Neural cell (in vitro differentiated cells): ENCODE results near the gene PDCD1.

ENCODE experiments used
- CTCF ChIP-seq: fragments of 450-650 bp; IDR thresholded peaks from 2 replicates; pipeline ENCODE4 v1.5.1; 2014; ENCODE audit warnings: antibody characterized with exemption, mild to moderate bottlenecking, moderate library complexity; ENCODE audit not compliant: poor library complexity, severe bottlenecking
- EP300 ChIP-seq: fragments of 450-650 bp; conservative IDR thresholded peaks from 2 replicates; pipeline ENCODE4 v1.6.1; 2014; ENCODE audit warnings: antibody characterized with exemption, mild to moderate bottlenecking, moderate library complexity; ENCODE audit not compliant: poor library complexity, severe bottlenecking
- EZH2 ChIP-seq: fragments of 200-600, 300-800 bp; shearing (Covaris generic), sonication (generic); IDR thresholded peaks from 2 replicates; pipeline ENCODE4 v1.6.1; 2014; ENCODE audit warnings: antibody characterized with exemption, low read length, borderline replicate concordance, mild to moderate bottlenecking; ENCODE audit not compliant: insufficient read depth, poor library complexity, severe bottlenecking
- MXI1 ChIP-seq: fragments of 450-650 bp; conservative IDR thresholded peaks from 2 replicates; pipeline ENCODE4 v1.6.1; 2014; ENCODE audit warnings: antibody characterized with exemption, mild to moderate bottlenecking; ENCODE audit not compliant: poor library complexity, severe bottlenecking
- POLR2AphosphoS5 ChIP-seq: IDR thresholded peaks from 2 replicates; pipeline ENCODE4 v1.6.1; 2012
- TF ChIP-seq, protein P1 (sequence below): IDR thresholded peaks from 2 replicates; pipeline ENCODE4 v1.6.1; 2012; ENCODE audit warnings: borderline replicate concordance

DNA sequence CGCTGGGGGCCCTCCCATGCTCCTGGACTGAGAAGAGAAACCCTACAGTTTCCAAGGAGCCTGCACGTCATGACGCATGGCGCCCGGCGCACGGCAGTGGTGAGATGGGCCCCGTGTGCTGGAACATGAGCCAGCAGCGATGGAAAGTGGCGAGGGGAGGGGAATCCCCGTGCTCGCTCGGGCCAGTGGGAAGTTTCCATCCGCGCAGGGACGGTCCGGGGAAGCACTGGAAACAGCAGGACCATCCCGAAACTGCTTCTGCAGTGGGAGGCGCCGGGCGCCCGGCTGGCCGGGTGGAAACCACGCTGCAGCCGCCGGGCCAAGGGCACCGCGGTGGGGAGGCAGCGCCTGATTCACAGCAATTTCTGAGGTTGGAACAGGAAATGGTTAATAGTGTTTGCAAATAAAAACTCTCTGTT is 4.9 kb upstream of the PDCD1 start:
- TF ChIP-seq POLR2AphosphoS5, result no peak
- TF ChIP-seq CTCF, result no peak
- TF ChIP-seq EP300, result no peak
- no peak for TF ChIP-seq EZH2
- no peak for TF ChIP-seq MXI1
- TF ChIP-seq, protein P1, sequence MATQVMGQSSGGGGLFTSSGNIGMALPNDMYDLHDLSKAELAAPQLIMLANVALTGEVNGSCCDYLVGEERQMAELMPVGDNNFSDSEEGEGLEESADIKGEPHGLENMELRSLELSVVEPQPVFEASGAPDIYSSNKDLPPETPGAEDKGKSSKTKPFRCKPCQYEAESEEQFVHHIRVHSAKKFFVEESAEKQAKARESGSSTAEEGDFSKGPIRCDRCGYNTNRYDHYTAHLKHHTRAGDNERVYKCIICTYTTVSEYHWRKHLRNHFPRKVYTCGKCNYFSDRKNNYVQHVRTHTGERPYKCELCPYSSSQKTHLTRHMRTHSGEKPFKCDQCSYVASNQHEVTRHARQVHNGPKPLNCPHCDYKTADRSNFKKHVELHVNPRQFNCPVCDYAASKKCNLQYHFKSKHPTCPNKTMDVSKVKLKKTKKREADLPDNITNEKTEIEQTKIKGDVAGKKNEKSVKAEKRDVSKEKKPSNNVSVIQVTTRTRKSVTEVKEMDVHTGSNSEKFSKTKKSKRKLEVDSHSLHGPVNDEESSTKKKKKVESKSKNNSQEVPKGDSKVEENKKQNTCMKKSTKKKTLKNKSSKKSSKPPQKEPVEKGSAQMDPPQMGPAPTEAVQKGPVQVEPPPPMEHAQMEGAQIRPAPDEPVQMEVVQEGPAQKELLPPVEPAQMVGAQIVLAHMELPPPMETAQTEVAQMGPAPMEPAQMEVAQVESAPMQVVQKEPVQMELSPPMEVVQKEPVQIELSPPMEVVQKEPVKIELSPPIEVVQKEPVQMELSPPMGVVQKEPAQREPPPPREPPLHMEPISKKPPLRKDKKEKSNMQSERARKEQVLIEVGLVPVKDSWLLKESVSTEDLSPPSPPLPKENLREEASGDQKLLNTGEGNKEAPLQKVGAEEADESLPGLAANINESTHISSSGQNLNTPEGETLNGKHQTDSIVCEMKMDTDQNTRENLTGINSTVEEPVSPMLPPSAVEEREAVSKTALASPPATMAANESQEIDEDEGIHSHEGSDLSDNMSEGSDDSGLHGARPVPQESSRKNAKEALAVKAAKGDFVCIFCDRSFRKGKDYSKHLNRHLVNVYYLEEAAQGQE, result no peak
